Stimulated activated CD8-positive, alpha-beta memory T cell treated with anti-CD3 and anti-CD28 coated beads, Interleukin-7, amount 100 ng/mL, for 1 hour (primary cell): ENCODE results near the gene TNNT2.

Source experiments
- DNase-seq, 2 donors: peaks; one replicate each; pipeline ENCODE4 v3.0.0-alpha.2; 2020; ENCODE audit warnings: low read depth in 2 of 2

The TNNT2 gene

DNA sequence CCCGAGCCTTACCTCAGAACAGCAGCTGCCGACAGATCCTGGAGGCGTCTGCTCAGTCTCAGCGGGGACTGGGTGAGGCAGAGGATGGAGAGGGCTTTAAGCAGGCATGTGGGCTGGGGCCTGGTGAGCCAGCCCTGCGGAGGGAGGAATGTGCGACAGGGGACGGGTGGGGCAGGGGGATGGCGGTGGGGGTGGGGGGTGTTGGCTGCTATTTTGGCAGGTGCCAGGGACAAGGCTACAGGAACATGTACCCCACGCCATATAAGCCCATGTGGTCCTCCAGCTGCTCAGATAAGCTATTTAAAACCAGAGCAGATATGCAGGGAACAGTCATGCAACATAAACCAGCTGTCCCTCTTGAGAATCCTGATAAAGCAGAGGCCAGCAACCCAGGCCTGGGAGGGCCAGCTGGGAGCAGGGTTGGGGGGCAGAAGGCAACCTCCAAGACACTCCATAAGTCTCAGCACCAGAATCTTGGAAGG, at the start of gene TNNT2:
Gene TNNT2 (minus strand): TSS at position 70 of the 482 bp plus-strand sequence. CDS start 4,426 bp downstream, outside the sequence.
- DNase-seq: no peak

DNA sequence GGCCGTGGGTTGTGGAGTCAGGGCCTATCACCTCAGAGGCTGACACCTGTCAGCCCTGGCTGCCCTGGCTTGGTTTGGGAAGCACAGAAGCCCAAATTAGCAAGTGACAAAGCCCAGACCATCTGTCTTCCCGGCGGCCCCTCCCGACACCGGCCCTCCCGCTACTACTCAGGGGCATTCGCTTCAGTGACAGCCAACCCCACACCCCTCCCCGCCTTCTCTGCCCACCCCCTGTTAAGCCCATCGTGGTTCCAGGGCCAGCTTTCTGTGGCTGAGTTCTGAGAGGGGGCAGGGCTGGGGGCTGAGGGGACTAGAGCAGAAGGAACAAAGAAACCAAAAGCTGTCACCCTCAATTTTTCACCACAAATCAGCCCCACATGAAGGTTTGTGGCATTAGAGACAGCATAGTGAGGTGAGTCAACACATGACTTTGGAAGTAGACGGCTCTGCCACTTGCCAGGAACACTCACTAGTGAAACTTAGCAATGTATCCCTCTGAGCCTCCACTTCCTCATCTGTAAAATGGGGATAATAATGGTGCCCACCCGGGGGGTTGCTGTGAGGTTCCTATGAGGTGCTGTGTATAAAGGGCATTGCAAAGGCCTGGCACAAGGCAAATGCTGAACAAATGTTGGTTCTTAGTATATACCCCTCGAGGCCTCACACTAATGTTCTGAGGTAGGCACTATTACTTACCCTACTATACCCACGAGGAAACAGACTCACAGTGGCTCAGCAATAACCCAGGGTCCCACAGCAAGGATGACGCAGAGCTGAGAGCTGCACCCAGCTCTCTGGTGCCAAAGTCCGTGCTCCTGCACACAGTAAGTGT, 49.2 kb upstream of the TNNT2 start:
- no peak for DNase-seq

DNA sequence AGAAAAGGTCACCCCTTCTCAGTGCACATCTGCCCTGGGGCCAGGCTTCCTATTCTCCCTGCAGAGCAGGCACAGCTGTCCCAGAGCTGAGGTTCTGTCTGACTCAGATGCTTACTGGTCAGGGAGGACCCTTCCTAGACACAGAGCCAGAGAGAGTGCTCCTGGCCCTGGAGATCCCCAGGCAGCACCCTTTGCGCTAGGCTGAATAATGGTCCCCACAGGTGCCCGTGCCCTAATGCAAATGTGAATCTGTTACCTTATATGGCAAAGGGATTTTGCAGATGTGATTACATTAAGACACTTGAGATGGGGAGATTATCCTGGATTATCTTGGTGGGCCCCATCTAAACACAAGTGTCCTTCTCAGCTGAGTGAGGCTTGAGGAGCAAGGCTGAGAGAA, 46.7 kb upstream of the TNNT2 start:
- no peak for DNase-seq

DNA sequence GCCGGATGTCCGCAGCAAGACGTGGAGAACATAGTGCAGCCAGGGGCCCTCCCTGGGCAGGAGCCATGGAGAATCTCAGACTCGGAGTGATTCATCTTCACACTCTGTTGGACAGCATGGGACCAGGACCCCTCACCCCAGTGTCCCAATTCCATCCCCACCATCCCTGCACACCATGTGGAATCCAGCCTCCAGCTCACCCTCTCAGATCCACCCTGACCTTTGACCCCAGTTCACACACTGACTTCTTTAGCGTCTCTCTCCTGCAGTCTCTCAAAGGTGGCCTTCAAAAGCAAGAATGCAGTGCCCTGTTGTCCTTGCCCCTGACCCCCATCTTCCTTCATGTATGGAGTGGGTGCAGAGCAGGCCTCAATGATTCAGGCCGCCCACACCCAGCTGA, 46.2 kb upstream of the TNNT2 start:
- no peak for DNase-seq

DNA sequence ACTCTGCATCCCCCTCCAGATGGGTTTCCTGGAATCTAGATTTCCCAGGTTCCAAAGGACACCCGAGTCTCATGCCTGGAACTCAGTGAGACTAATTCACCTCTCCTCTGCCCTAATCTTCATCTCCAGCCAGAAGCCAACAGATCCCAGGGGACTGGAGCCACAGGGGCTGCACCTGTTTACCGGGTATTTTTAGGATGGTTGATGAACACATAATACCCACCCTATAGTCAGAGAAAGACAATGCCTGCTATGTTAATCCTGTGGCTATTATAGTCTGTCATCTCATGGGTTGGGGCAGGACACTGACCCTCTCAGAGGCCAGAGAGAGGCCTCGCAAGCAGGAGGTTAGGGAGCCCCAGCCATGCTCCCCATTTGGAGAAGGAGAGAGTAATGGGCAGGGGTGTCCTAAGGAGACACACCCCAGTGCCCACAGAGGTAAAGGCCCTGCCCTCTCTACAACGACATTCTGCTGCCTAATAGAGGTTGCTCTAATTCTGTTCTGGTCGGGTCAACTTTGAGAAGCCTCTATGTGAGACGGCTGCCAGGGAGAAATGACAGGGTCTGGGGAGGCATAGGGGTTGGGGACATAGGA, 45.1 kb upstream of the TNNT2 start:
- no peak for DNase-seq

DNA sequence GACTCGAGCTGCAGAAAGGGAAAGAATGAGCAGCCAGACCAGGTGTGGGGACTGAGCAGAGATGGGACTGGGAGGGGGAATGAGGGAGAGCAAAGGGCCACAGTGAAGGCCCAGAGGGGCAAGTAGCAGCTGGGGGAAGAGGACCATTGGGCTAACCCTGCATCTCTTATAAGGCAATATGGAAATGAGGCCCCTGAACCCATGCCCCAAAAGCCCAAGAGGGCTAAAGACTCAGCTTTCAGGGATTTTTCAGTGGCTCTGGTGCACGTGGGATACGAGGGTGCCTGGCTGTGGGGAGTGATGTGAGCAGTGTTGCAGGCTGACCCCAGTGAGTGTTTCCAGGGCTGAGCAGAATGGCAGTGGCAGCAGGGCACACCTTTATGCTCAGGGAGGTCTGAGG, 44.5 kb upstream of the TNNT2 start:
- no peak for DNase-seq

DNA sequence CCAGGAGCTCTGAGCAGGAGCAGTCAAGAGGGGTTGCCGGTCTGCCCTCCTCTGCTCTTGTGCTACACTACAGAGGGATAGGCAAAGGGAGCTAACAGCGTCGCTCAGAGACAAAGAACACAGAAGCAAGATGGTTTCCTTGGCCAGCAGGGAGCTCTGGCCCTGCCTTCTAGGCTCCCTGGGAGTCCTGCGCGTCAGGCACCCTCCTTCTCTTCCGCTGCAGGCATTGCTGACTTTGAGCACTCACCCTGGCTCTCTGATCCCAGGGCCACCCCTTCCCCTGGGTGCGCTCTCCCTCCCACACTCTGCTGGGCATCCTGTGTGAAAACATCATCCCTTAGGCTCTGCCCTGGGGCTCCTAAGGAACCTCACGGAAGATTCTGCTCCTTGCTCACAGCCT, 43.6 kb upstream of the TNNT2 start:
- no peak for DNase-seq

DNA sequence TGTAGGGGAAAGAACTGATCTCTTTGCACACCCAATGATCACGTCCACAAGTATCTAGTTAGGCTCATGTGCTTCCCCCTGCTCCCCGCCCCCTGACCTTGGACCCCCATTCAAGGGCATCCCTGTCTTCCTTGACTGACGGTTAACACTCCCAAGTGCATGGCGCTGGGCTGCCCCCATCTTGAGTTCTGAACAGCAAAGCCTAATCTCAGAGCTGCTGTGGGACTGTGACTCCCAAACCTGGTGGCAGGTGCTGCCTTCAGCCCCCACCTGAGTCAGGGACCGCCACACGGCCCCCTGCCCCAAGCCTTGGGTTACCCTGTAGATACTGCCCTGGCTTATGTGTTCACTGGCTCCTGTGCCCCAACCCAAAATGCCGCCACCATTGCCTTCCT, 43.1 kb upstream of the TNNT2 start:
- no peak for DNase-seq

DNA sequence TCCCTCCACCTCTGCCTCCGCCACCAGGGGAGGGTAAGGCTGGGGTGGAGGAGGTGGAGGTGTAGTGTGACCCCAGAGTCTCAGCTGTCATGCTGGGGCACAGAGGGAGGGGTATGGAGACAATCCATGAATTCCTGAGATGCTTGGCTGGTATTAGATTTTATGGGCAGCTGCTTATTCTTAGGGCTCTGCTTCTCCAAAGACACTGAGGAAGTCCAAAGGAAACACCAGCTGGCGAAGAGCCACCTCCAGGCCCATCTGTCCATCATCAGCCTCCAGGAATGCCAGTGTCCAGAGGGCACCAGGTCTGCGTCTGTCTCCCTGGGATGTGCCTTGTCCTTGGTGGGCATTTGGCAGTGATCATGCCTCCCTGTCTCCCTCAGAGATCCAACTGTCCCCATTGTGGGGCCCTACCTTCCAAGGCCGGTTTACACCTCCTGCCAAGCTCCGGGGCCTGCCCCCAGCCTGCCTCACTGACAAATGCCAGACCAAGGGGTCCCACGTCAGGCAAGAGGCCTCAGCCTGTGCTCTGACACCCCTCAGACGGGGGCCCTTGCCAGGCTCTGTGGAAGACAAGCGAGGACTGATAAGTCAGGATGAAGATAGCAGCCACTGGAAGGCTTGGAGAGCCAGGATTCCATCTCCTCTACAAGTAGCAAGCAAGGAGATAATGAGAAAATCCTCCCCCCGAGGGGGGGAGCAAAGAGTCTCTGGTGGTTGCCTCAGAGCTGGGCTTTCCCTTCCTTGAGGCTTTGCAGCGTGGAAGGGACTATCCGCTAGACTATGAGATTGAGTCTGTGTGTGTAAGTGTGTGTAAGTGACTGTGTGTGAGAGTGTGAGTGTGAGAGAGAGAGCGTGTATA, 42.5 kb upstream of the TNNT2 start:
- no peak for DNase-seq

DNA sequence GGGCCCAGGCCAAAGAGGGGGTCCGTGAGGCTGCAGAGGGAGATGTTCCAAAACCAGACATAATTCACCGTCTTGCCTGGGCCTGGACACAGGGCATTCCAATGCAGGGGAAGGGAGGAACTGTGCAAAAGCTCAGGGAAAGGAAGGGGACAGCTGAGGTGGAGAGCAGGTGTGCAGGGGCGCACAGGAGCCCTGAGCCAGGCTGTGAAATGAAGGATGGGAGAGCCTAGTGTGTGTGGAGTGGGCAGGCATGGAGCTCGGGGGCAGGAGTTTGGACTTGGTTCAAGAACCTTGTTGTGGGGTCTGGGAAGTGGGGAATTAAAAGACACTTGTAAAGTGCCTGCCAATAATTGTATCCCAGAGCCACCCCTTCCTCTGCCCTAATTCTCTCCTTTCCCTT, 41.8 kb upstream of the TNNT2 start:
- no peak for DNase-seq

DNA sequence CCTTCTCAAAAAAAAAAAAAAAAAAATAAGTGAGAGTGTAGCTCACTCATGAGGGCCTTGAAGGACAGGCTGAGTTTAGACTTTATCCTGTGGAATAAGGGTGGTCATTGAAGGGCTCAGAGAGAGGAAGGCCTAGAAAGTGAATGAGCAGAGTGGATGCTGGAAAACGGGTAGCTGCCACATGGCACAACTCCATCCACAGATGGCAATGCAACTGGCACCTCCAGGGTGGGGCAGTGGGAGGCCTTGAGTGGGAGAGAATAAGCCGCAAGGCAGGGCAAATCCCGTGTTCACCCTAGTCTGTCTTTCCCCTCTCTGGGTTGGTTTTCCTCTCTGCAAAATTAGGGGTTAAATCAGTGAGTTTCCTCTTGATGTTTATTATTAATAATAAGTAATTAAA, 41.0 kb upstream of the TNNT2 start:
- no peak for DNase-seq

DNA sequence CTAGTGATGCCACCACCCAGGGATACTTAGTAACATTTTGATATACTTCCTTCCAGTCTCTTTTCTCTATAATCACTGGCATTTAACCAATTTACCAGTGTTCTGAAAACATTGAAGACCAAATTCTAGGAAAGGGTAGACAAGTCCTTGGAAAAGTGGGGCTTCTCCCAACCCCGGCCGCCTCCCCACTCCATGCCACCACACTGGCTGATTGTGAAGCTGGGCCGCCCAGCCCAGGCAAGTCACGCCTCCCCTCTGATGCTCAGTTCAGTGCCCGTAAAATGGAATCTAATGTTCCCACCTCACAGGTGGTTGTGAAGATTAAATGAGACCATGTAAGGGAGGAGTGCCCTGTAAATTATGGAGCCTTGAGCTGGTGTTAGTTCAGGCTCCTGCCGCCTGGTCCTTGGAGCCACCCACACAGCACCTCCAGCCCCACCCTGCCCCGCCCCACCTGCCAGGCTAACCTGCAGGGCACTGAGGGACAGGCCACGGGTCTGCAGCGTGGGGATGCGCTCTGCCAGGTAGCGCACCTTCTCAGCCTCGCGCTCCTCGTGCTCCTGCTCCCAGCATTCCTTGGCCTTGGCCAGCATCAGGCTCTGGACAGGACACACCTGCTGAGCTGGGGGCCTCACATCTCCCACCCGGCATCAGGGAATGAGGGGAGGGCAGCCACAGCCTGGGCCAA, 36.7 kb upstream of the TNNT2 start:
- DNase-seq: no peak

DNA sequence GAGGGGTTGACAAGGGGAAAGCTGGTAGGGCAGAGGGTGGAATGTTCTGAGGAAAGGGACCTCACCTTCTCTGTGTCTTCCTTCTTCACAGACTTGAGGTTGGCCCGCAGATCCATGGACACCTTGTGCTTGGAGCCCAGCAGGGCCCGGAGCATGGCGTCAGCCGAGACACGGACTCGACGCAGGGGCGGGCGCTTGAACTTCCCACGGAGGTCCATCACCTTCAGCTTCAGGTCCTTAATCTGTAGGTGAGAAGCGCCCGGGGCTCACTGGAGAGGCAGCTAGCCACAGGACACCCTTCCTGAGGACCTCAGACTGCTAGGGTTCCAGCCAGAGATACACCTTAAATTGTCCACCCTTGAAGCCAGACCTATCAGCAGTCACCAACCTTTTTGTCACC, 33.8 kb upstream of the TNNT2 start:
- DNase-seq: no peak

DNA sequence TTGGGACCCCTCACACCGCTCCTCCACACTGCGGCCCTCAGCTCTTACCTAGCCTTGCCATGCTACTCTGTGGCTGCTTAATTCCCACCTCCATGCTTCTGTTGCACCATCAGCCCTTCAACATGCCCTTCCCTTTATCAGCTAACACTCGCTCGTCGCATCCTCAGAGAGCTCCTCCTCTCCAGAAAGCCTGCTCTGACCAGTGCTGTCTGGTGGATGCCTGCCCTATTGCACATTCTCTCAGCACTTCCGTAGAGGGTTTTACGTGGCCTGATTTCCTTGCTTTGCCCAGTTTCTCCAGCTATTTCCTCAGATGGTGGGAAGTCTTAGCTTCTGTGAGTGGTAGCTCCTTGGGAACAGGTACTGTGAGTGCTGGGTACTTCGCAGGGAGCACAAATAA, 32.0 kb upstream of the TNNT2 start:
- no peak for DNase-seq

DNA sequence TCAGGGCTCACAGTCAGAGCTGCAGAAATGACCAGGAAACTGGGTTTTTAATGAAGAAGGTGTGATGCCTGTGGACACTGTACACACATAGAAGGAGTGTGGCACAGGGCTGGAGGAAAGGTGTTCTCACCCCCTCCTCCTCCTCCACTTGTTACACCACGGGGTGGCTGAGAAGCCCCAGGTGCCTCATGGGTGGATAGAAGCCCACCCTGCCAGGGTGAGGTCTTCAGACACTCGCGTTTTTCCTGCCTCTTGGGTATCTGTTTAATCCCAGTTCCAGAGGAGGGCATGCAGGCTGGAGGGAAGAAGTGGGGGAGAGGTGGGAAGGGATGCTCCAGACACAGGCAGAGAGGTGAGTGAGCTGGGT, 31.3 kb upstream of the TNNT2 start:
- no peak for DNase-seq

DNA sequence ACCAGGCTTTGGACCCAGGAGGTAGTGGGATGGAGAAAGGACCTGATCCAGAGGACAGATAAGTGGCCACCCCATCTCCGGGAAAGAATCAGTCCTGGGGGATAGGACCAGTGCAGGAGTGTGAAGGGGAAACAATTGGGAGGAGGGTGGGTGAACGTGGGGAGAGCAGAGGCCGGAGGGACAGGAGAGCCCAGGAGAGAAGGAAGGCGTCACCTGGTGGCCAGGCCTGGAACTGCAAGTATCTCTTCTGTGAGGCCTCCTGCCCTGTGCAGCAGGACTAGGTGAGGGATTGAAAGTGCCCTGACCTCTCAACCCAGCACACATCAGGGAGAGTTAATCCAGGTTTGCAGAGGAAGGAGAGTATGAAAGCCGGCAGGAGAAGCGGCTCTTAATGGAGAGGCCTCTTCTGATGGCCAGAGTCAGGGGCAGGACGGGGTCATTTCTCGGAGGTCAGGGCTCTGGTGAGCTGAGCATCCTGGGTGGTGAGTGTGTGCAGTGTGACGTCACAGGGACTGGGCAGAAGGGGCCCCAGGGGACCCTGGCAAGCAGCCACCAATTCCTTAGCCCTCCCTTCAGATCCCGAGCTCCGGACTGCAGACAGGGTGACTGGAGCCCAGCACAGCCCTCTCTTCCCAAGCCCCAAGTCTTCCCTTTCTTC, 30.8 kb upstream of the TNNT2 start:
- DNase-seq: peak; percentile 20 to 48

DNA sequence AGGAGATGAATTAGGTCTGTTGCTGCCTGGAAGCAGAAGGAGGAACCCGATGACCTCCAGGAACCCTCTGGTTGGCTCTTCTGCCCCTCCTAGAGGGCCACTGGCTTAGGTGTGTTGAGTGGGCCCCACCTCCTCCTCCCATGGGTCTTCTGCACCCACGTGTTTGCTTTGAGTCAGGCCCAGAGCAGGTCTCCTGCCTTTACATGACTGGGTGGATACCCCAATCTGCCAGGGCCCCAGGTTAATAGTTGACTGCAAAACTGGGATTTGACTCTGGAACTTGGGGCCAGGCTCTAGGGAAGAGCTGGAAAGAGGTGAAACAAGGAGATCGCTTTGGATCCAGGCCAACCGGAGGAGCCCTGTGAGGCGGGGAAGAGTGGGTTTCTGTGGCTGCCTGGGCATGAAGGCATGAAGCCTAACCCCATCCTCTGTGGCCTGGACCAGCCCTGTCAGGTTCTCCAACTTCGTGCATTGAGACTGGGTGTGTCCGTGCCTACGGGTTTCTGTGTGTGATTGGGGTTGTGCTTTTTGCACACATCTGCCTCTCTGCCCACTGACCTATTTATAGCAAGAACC, 29.4 kb upstream of the TNNT2 start:
- DNase-seq: no peak

DNA sequence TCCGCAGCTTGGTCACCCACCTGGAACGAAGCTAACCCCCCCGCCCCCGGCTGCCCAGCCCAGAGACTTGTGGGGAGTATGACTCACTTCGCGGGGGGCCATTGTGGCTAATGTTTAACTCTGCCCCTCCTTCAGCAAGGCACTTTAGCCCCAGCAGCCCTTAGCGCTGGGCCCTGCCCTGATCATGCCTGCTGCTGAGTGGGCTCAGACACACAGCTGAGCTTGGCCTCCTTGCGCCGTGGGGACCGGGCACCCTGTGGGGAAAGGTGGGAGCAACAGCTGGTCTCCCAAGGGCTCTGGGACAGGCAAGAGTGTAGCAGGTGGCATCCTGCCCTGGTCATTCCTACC, 28.0 kb upstream of the TNNT2 start:
- DNase-seq: no peak

DNA sequence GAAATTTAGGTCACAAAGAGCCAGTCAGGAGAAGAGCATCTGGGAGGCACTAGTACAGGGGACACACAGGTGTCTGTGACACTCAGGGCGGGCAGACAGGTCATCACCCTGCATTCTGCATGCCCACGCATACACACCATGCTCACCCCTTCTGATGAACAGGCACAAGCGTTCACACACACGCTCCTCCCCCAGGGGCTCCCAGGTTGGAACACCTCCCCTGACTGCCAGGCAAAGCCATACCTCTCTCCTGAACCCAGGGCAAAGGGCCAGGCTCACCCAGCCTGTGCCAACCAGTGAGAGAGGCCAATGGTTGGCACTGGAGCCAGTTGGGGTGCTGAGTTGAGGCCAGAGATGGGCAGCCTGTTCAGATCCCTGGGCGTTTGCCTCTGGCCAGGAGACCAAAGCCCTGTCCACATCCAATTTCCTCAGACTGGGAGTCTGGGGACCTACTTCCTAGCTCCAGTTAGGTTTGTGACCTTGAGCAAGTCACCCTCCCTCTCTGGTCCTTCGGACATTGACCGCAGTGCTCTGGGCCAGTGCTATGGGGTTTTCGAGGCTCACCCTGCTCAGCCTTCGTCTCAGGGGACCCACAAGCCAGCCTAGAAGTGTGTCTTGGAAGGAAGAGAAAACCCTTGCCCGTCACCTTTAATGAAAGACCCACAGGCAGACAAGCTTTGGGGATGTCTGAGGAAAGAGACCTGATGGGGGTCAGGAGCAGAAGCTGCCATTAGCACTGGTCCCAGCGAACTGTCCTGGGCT, 27.4 kb upstream of the TNNT2 start:
- DNase-seq: no peak

DNA sequence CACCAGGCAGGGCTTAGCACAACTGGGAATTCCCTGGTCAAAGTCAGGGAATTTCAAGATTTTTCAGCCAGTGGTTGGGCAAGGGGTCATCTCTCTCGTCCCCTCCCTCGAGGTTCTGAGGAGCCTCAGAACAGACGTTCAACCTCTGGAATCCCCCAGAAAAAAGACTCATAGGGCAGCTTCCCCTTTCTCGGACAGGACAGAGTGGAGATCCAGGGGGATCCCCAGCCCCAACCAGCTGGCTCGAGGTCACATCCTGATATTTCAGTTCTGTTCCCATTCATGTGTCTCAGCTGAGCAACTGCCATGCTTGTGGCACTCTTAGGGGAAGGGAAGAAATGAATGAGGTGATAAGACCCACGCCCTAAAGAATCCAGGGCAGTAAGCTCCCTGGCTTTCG, 26.6 kb upstream of the TNNT2 start:
- no peak for DNase-seq
